ENCODE measurements around the gene GNAS. TPM values are rescaled to one million over a fixed set of nuclear protein-coding genes. Genes with fewer than 3 reads are reported as not detected.

Gene GNAS
- total RNA-seq, 3 donors from 2014 or later (not counting 1 experiment from before 2014, with no cell fraction given), result 530 to 823 (median 582) TPM

GRCh38 chr20:58816957-58817651 is 35.4 kb upstream of the GNAS start:
- no peaks in the 10 kb centered on the region for H3K27me3 ChIP-seq (ENCODE audit: control insufficient read depth, insufficient read depth, low read length)
- Mint-ChIP-seq H3K9me3 (no peaks in the 10 kb centered on the region), H3K27me3 (ENCODE audit: low read depth in 2 of 2) (peaks cover 2 to 3% of the 10 kb centered on the region in 2 donors), H3K36me3 (no peaks in the 10 kb centered on the region), H3K4me1 (no peaks in the 10 kb centered on the region), H3K4me3 (no peak overlapping the region), H3K27ac (no peak overlapping the region)
- H3K4me3 ChIP-seq (ENCODE audit: low read length), result no peak overlapping the region
- DNase-seq, result no peak
- no peaks in the 10 kb centered on the region for H3K4me1 ChIP-seq (ENCODE audit: control insufficient read depth, insufficient read depth, low read length)
- no peaks in the 10 kb centered on the region for H3K9me3 ChIP-seq (ENCODE audit: control insufficient read depth, insufficient read depth, low read length)
- no peaks in the 10 kb centered on the region for H3K36me3 ChIP-seq (ENCODE audit: control insufficient read depth, insufficient read depth, low read length)
- no peak for TF ChIP-seq CTCF (IDR thresholded peaks at IDR 0.05)
- no peak for ATAC-seq
- intact Hi-C loops (cut with micrococcal nuclease), result no loop called here
- H3K27ac ChIP-seq (ENCODE audit: low read length), result no peak overlapping the region
- 90% methylated on average over 30 of the region's 30 CpGs for WGBS (ENCODE audit: insufficient coverage)

GRCh38 chr20:58817748-58818147 is 34.8 kb upstream of the GNAS start:
- Histone ChIP-seq H3K4me1 (ENCODE audit: control insufficient read depth, insufficient read depth, low read length) (no peaks in the 10 kb centered on the region), H3K36me3 (ENCODE audit: control insufficient read depth, insufficient read depth, low read length) (no peaks in the 10 kb centered on the region), H3K27ac (ENCODE audit: low read length) (no peak overlapping the region), H3K4me3 (ENCODE audit: low read length) (no peak overlapping the region), H3K9me3 (ENCODE audit: control insufficient read depth, insufficient read depth, low read length) (no peaks in the 10 kb centered on the region), H3K27me3 (ENCODE audit: control insufficient read depth, insufficient read depth, low read length) (no peaks in the 10 kb centered on the region)
- ATAC-seq (no peak), DNase-seq (no peak)
- Mint-ChIP-seq H3K27me3 (ENCODE audit: low read depth in 2 of 2) (peaks cover 0 to 3% of the 10 kb centered on the region in 2 donors), H3K4me1 (no peaks in the 10 kb centered on the region), H3K36me3 (no peaks in the 10 kb centered on the region), H3K4me3 (no peak overlapping the region), H3K27ac (no peak overlapping the region), H3K9me3 (no peaks in the 10 kb centered on the region)
- 95% methylated on average over 10 of the region's 10 CpGs for WGBS (ENCODE audit: insufficient coverage)
- intact Hi-C loops (cut with micrococcal nuclease), result no loop called here
- TF ChIP-seq CTCF (IDR thresholded peaks at IDR 0.05), result no peak

GRCh38 chr20:58818586-58819285 is 33.8 kb upstream of the GNAS start:
- peak in 1 of 2 donors; percentile 10 for DNase-seq
- no peak for TF ChIP-seq CTCF (IDR thresholded peaks at IDR 0.05)
- Histone ChIP-seq H3K9me3 (ENCODE audit: control insufficient read depth, insufficient read depth, low read length) (no peaks in the 10 kb centered on the region), H3K4me3 (ENCODE audit: low read length) (no peak overlapping the region), H3K27me3 (ENCODE audit: control insufficient read depth, insufficient read depth, low read length) (no peaks in the 10 kb centered on the region), H3K4me1 (ENCODE audit: control insufficient read depth, insufficient read depth, low read length) (no peaks in the 10 kb centered on the region), H3K36me3 (ENCODE audit: control insufficient read depth, insufficient read depth, low read length) (no peaks in the 10 kb centered on the region), H3K27ac (ENCODE audit: low read length) (no peak overlapping the region)
- Mint-ChIP-seq H3K27me3 (ENCODE audit: low read depth in 2 of 2) (peaks cover 0 to 3% of the 10 kb centered on the region in 2 donors), H3K4me3 (no peak overlapping the region), H3K27ac (no peak overlapping the region), H3K9me3 (no peaks in the 10 kb centered on the region), H3K36me3 (no peaks in the 10 kb centered on the region), H3K4me1 (no peaks in the 10 kb centered on the region)
- intact Hi-C loops (cut with micrococcal nuclease), result no loop called here
- 57% methylated on average over 8 of the region's 8 CpGs for WGBS (ENCODE audit: insufficient coverage)
- ATAC-seq, result peak in 1 of 3 donors; percentile 38

All from natural killer cell (primary cell).